Calu3 (cell line): ENCODE measurements around the gene SHROOM3. TPM values are rescaled to one million over a fixed set of nuclear protein-coding genes. Genes with fewer than 3 reads are reported as not detected.

ENCODE experiments used
- BruUV-seq: library from RNA; stranded (reverse); fragments of 400-500 nt; replicated peaks from 2 replicates; lab custom pipeline; 2021; lab: Mats Ljungman, UMichigan
- CTCF ChIA-PET: fragments of 300-600 bp; sonication (Branson Sonifier 250); formaldehyde crosslinking; loops from one replicate; lab custom pipeline; 2022; ENCODE audit warnings: antibody characterized with exemption; lab: Charles Lee
- DNase-seq: peaks from one replicate; pipeline ENCODE4 v3.0.0; 2022
- H3K27ac Mint-ChIP-seq: one replicate; pipeline ENCODE4 v1.8.0; 2022; ENCODE audit warnings: mixed read lengths; ENCODE audit not compliant: unreplicated experiment
- H3K27me3 Mint-ChIP-seq: one replicate; pipeline ENCODE4 v1.8.0; 2022; ENCODE audit warnings: mixed read lengths; ENCODE audit not compliant: unreplicated experiment
- H3K36me3 Mint-ChIP-seq: one replicate; pipeline ENCODE4 v1.8.0; 2022; ENCODE audit warnings: mild to moderate bottlenecking, moderate library complexity, mixed read lengths; ENCODE audit not compliant: insufficient read depth, unreplicated experiment
- H3K4me1 Mint-ChIP-seq: one replicate; pipeline ENCODE4 v1.8.0; 2022; ENCODE audit warnings: mild to moderate bottlenecking, low read depth, mixed read lengths; ENCODE audit not compliant: unreplicated experiment
- H3K4me3 Mint-ChIP-seq: one replicate; pipeline ENCODE4 v1.8.0; 2022; ENCODE audit warnings: mild to moderate bottlenecking, low read depth, moderate library complexity, mixed read lengths; ENCODE audit not compliant: unreplicated experiment
- H3K9me3 Mint-ChIP-seq: one replicate; pipeline ENCODE4 v1.8.0; 2022; ENCODE audit warnings: low read depth, mixed read lengths; ENCODE audit not compliant: unreplicated experiment
- CTCF ChIP-seq: fragments of 200-600 bp; IDR thresholded peaks from one replicate; pipeline ENCODE4 v1.8.0; 2022; ENCODE audit warnings: antibody characterized with exemption; ENCODE audit not compliant: unreplicated experiment
- intact Hi-C: fragments of 100-400 bp; cut with micrococcal nuclease; formaldehyde crosslinking; loops from one replicate; pipeline ENCODE4 v1.10.0; 2022; ENCODE audit not compliant: unreplicated experiment
- total RNA-seq: library from RNA; stranded (reverse); gene quantifications from 2 replicates; pipeline ENCODE4 v1.2.3, GENCODE V29; 2022

SHROOM3 gene
- total RNA-seq, 1 experiment from 2014 or later = 114 TPM

DNA sequence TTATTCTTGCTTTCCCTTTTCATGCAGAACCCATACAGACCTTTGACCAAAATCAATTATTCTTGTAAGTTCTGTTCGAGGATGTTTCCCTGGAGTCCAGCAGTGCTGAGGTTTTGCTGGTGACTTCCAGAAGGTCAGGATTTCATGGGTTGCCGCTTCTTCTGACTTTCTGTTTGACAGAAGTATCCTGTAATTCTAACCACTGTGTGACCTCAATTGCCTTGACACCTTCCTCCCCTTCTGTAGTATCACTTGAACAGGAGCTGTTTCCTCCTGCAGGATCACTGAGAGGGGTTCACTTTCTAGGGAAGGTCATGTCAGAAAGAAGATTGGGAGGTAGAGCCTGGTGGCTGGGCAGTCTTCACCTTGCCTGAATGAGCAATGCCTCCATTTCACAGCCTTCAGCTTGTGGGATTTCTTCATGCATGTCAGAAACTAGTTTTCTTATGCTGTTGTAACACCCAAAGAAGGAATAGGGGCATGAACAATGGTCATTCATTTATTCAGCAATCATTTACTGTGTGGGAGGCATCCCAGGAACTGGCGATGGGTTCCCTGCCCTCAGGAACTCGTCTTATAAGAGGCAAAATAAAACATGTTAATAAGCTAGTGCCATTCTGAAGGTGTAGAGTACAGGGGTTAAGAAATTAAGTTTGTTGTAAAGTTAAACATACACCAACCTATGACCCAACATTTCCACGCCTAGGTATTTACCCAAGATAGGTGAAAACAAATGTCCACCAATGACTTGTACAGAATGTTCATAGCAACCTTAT, 257.0 kb downstream of the SHROOM3 start:
- Mint-ChIP-seq H3K4me1 (peaks cover 44% of the 10 kb centered on the region), H3K9me3 (no peaks in the 10 kb centered on the region), H3K27me3 (no peaks in the 10 kb centered on the region), H3K36me3 (peaks cover 55% of the 10 kb centered on the region), H3K27ac (peak overlapping the region; percentile 93), H3K4me3 (peak overlapping the region; percentile 89)
- CTCF ChIA-PET = interaction anchor here (1.2 kb wide), 1 partner anchor 26 kb away, joined by 3 read pairs; no protein-coding TSS in a partner anchor
- intact Hi-C loops = loop anchor here (5.0 kb wide), 1 partner anchor 70 kb away; no protein-coding TSS in a partner anchor
- TSS peak; percentile 60 for BruUV-seq
- TF ChIP-seq CTCF = no peak
- DNase-seq = peak; percentile 27

DNA sequence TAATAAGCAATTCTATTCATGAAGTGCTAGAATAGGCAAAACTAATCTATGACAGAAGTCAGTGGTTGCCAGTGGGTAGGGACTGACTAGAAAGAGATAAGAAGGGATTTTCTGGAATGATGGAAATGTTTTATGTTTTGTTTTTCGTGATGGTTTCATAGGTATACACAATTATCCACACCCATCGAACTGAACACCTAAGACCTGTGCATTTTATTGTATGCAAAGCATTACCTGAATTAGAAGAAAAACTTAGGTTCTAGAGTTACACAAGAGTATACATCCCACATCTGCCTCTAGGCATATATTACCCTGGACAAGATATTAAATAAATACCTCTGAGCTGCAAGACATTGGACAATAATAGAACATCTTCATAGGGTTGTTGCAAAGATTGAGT, 257.7 kb downstream of the SHROOM3 start:
- Mint-ChIP-seq H3K27ac (peak overlapping the region; percentile 93), H3K9me3 (no peaks in the 10 kb centered on the region), H3K36me3 (peaks cover 50% of the 10 kb centered on the region), H3K27me3 (no peaks in the 10 kb centered on the region), H3K4me3 (peak overlapping the region; percentile 89), H3K4me1 (peaks cover 39% of the 10 kb centered on the region)
- no peak for TF ChIP-seq CTCF
- BruUV-seq = no TSS peak
- intact Hi-C loops = loop anchor here (5.0 kb wide), 1 partner anchor 70 kb away; no protein-coding TSS in a partner anchor
- CTCF ChIA-PET = interaction anchor here (1.2 kb wide), 1 partner anchor 25 kb away, joined by 3 read pairs; no protein-coding TSS in a partner anchor
- no peak for DNase-seq

- no peak for TF ChIP-seq CTCF
- intact Hi-C loops = loop anchor here (5.0 kb wide), 1 partner anchor 72 kb away; no protein-coding TSS in a partner anchor
- BruUV-seq = no TSS peak
Observed at GRCh38 chr4:76694056-76694455, 259.0 kb downstream of the SHROOM3 start.

GRCh38 chr4:76696109-76696508, 261.1 kb downstream of the SHROOM3 start:
- Mint-ChIP-seq H3K27ac (peak overlapping the region; percentile 66), H3K4me1 (peaks cover 48% of the 10 kb centered on the region), H3K27me3 (no peaks in the 10 kb centered on the region), H3K9me3 (no peaks in the 10 kb centered on the region), H3K4me3 (no peak overlapping the region), H3K36me3 (peaks cover 25% of the 10 kb centered on the region)
- no peak for DNase-seq
- no peak for TF ChIP-seq CTCF
- BruUV-seq = no TSS peak
- intact Hi-C loops = no loop called here
- CTCF ChIA-PET = no interaction called here

More at GRCh38 chr4:76694056-76694455, 259.0 kb downstream of the SHROOM3 start:
- DNase-seq = no peak
- peaks cover 32% of the 10 kb centered on the region for H3K4me1 Mint-ChIP-seq
- no peaks in the 10 kb centered on the region for H3K9me3 Mint-ChIP-seq
- H3K27ac Mint-ChIP-seq = peak overlapping the region; percentile 75
- no peak overlapping the region for H3K4me3 Mint-ChIP-seq
- no peaks in the 10 kb centered on the region for H3K27me3 Mint-ChIP-seq
- CTCF ChIA-PET = interaction anchor here (0.7 to 1.1 kb wide), 2 partner anchors 12 to 29 kb away, joined by 3 read pairs; no protein-coding TSS in a partner anchor
- peaks cover 37% of the 10 kb centered on the region for H3K36me3 Mint-ChIP-seq
